ENCODE measurements around the gene SOX12.

DNA sequence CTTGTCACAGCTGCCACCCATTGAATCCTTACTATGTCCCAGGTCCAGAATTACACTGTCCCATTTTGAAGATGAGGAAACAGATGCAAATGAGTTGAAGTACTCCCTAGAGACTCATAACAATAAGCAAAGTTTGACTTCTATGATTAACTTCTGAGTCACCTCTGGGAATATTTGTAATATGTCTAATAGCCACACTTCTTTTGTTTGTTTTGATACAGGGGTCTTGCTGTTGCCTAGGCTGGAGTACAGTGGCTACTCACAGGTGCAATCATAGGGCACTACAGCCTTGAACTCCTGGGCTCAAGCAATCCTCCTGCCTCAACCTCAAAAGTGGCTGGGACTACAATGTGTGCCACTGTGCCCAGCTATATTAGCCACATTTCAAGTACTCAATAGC, 11.4 kb upstream of the SOX12 start:
- TF ChIP-seq, protein P1, sequence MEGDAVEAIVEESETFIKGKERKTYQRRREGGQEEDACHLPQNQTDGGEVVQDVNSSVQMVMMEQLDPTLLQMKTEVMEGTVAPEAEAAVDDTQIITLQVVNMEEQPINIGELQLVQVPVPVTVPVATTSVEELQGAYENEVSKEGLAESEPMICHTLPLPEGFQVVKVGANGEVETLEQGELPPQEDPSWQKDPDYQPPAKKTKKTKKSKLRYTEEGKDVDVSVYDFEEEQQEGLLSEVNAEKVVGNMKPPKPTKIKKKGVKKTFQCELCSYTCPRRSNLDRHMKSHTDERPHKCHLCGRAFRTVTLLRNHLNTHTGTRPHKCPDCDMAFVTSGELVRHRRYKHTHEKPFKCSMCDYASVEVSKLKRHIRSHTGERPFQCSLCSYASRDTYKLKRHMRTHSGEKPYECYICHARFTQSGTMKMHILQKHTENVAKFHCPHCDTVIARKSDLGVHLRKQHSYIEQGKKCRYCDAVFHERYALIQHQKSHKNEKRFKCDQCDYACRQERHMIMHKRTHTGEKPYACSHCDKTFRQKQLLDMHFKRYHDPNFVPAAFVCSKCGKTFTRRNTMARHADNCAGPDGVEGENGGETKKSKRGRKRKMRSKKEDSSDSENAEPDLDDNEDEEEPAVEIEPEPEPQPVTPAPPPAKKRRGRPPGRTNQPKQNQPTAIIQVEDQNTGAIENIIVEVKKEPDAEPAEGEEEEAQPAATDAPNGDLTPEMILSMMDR (IDR thresholded peaks at IDR 0.05) = no peak
- TF ChIP-seq POLR2A (IDR thresholded peaks at IDR 0.05) = no peak

All from breast epithelium (tissue), 3 donors.